AG09319 (cell line): ENCODE results near the gene ALDOA.

Experiments used
- DNase-seq: peaks from one replicate; pipeline ENCODE4 v3.0.0-alpha.2; 2010; ENCODE audit warnings: low read depth; ENCODE audit errors: extremely low read depth
- CTCF ChIP-seq: IDR thresholded peaks from 2 replicates; pipeline ENCODE4 v1.5.1; 2011; ENCODE audit warnings: low read depth, mild to moderate bottlenecking, inconsistent platforms, low read length, moderate library complexity

The ALDOA gene

GRCh38 chr16:30054959-30055553 is 10.5 kb upstream of the ALDOA start:
- no peak for DNase-seq

DNA sequence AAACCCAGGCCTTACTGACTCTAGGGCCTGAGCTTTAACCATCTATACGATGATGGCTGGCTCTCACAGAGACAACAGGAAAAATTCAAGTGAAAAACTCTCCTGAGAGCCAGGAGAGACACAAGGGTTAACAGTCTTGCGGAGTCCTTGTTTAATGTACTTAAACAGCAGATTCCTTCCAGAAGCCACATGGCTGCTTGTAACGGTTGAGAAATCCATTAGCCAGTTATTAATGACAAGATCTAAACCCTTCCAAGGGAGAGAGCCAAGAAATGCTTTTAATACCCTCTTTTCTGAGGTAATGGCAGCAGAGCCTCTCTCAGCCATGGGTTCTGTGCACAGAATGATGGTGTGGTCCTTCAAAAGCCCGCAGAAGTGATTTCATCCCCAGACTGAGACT is 5.2 kb upstream of the ALDOA start:
- no peak for TF ChIP-seq CTCF
- no peak for DNase-seq

More at GRCh38 chr16:30054959-30055553, 10.5 kb upstream of the ALDOA start:
- TF ChIP-seq CTCF: peak; percentile 46

- TF ChIP-seq CTCF: no peak
- DNase-seq: no peak
Observed at GRCh38 chr16:30060836-30061554, 4.6 kb upstream of the ALDOA start.

- DNase-seq: no peak
- no peak for TF ChIP-seq CTCF
Observed at GRCh38 chr16:30063278-30063892, 2.2 kb upstream of the ALDOA start.

DNA sequence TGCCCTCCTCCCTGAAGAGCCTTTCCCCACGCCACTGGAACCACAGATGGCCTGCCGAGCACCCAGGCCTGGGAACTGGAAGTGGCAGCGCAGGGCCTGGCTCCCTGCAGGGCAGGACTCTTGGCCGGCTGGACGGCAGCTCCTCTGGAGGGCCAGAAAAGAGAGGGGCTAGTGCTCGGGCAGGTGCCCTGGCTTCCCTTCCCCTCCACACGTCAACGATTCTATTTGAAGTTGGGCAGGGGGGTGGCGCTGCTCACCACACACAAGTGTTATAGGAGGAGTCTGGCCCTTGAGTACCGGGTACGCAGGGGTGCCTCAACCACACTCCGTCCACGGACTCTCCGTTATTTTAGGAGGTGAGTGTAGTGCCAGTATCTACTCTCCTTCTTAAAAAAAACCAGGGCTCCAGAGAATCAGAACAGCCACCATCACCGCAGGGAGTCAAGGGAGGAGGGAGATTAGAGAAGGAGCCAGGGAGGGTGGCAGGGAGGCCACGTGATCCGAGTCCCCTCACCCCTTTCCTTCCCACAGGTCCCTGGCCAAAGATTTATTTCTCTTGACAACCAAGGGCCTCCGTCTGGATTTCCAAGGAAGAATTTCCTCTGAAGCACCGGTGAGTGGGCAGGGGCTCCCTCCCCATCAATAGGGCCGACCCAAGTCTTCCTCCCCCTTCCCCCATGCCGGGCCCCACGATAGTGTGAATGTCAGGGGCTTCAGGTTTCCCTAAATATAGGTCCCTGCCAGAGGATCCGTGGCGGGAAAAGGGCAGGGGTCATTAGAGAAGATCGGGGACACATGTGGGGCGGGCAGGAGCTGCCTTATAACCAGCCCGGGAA is 1.4 kb upstream of the ALDOA start:
- TF ChIP-seq CTCF: peak; percentile 14; the same call in 1 of the 2 replicates
- no peak for DNase-seq

- no peak for TF ChIP-seq CTCF
- DNase-seq: no peak
Observed at GRCh38 chr16:30064729-30065101, 845 bp upstream of the ALDOA start.
